Measurements from ENCODE around the gene TNFRSF21. TPM values are rescaled to one million over a fixed set of nuclear protein-coding genes. Genes with fewer than 3 reads are reported as not detected.

The TNFRSF21 gene
- total and polyA plus RNA-seq, 2 donors (not counting 1 experiment from before 2014, with no cell fraction given), result 0.43 to 1.2 TPM

DNA sequence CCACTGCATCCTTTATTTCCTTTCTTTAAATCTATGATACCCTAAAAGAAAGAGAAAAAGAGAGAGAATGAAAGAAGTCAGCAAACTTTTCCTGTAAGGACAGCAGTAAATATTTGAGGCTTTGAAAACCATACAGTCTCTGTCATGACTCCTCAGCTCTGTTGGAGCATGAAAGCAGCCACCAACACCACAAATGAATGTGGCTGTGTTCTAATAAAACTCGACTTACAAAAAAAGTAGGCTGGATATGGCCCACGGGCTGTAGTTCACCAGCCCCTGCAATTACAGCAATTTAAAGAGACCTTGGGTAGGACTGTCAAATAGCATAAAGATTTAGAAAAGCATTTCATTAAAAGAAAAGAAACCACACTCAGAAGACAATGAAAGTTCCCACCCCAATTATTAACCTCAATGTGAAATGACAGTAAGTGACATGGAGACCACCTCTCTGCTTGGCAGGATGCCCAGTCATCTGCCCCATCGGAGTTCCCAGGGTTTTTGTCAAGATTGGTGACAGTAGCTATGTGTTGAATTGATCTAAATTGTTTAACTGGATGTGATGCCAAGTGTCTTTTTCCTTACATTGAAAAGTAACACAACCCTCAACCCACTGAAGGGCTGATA lies 50.9 kb downstream of the TNFRSF21 start:
- H3K27ac ChIP-seq (ENCODE audit: low read length in 2 of 2), result no peak overlapping the region
- TF ChIP-seq, protein P1, sequence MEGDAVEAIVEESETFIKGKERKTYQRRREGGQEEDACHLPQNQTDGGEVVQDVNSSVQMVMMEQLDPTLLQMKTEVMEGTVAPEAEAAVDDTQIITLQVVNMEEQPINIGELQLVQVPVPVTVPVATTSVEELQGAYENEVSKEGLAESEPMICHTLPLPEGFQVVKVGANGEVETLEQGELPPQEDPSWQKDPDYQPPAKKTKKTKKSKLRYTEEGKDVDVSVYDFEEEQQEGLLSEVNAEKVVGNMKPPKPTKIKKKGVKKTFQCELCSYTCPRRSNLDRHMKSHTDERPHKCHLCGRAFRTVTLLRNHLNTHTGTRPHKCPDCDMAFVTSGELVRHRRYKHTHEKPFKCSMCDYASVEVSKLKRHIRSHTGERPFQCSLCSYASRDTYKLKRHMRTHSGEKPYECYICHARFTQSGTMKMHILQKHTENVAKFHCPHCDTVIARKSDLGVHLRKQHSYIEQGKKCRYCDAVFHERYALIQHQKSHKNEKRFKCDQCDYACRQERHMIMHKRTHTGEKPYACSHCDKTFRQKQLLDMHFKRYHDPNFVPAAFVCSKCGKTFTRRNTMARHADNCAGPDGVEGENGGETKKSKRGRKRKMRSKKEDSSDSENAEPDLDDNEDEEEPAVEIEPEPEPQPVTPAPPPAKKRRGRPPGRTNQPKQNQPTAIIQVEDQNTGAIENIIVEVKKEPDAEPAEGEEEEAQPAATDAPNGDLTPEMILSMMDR (IDR thresholded peaks at IDR 0.05), result no peak
- no peak for TF ChIP-seq EZH2 (IDR thresholded peaks at IDR 0.05; ENCODE audit: borderline replicate concordance, insufficient read depth, low read depth, low read length, poor library complexity, severe bottlenecking)
- H3K9me3 Mint-ChIP-seq (ENCODE audit: insufficient read depth), result no peaks in the 10 kb centered on the region
- no peak overlapping the region for H3K4me2 ChIP-seq (replicated peaks; ENCODE audit: low read depth, low read length, poor library complexity, severe bottlenecking)
- ATAC-seq (ENCODE audit: low read depth), result no peak
- H3K4me1 Mint-ChIP-seq, result no peaks in the 10 kb centered on the region
- no peaks in the 10 kb centered on the region for H3K9me3 ChIP-seq (ENCODE audit: control extremely low read depth in 1 of 3, control insufficient read depth in 2 of 3, insufficient read depth in 1 of 3, low read length in 2 of 3)
- CTCF ChIA-PET, result no interaction called here
- POLR2A ChIA-PET, result no interaction called here
- no peaks in the 10 kb centered on the region for H4K20me1 ChIP-seq (ENCODE audit: control insufficient read depth, insufficient read depth, low read length, poor library complexity, severe bottlenecking)
- H3K4me3 ChIP-seq (ENCODE audit: control extremely low read depth in 1 of 5, extremely low read depth in 1 of 5, insufficient read depth in 1 of 5, low read depth in 2 of 5, low read length in 4 of 5), result no peak overlapping the region
- intact Hi-C loops (cut with micrococcal nuclease), result no loop called here
- WGBS (ENCODE audit: insufficient coverage), result no CpG with 5 or more reads among the region's 3 CpGs
- no peaks in the 10 kb centered on the region for H3K36me3 ChIP-seq (replicated peaks in 1 of 2; ENCODE audit: control extremely low read depth in 1 of 2, control insufficient read depth in 1 of 2, extremely low read depth in 1 of 2, insufficient read depth in 2 of 2, low read length in 1 of 2)
- no peak overlapping the region for H3K9ac ChIP-seq (ENCODE audit: low read length)
- H3K4me1 ChIP-seq (ENCODE audit: control insufficient read depth in 2 of 2, insufficient read depth in 2 of 2, low read length in 2 of 2), result no peaks in the 10 kb centered on the region
- H3K79me2 ChIP-seq (ENCODE audit: control insufficient read depth, insufficient read depth, low read length), result no peaks in the 10 kb centered on the region
- no peaks in the 10 kb centered on the region for H3K27me3 ChIP-seq (replicated peaks in 1 of 4; ENCODE audit: control extremely low read depth in 1 of 4, control insufficient read depth in 3 of 4, insufficient read depth in 4 of 4, low read length in 3 of 4)
- H3K4me3 Mint-ChIP-seq, result no peak overlapping the region
- DNase-seq, result no peak
- H2AFZ ChIP-seq (ENCODE audit: insufficient read depth, low read depth, low read length, poor library complexity, severe bottlenecking), result no peak overlapping the region
- no peak overlapping the region for H3K27ac Mint-ChIP-seq
- no peaks in the 10 kb centered on the region for H3K27me3 Mint-ChIP-seq

DNA sequence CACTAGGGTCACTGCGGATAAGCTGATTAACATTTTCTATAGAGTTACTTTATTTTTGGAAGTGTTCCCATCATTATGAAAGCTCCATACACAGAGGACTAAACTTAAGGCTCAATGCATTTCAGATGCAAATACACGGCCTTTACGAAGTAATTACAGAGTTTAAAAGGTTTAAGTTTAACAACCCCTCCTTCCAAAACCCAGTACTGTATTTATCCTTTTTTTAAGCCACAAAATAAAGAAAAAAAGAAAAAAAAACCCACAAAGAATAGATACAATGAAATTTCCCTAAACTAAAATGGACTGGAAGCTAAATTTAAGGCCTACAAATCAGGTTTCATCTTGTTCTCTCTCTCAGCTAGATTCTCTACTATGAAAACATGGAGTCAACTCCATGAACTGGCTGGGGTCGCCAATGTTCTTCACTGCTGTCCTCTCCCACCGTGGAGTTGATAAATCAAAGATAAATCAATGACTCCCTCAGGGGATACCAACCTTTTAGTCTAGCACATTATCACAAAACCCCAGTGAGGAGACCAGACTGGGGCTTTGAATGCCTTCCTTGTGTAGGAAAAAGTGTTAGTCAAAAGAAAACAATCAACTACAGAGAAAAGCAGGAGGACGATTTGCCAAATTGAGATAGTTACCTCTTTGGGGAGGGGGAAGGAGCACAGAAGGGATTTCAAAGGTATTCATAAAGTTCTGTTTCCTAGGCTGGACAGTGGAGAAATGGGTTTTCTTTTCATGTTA lies 52.5 kb downstream of the TNFRSF21 start:
- Histone ChIP-seq H3K27me3 (replicated peaks in 1 of 4; ENCODE audit: control extremely low read depth in 1 of 4, control insufficient read depth in 3 of 4, insufficient read depth in 4 of 4, low read length in 3 of 4) (no peaks in the 10 kb centered on the region), H2AFZ (ENCODE audit: insufficient read depth, low read depth, low read length, poor library complexity, severe bottlenecking) (no peak overlapping the region), H3K9ac (ENCODE audit: low read length) (no peak overlapping the region), H3K9me3 (ENCODE audit: control extremely low read depth in 1 of 3, control insufficient read depth in 2 of 3, insufficient read depth in 1 of 3, low read length in 2 of 3) (no peaks in the 10 kb centered on the region), H3K79me2 (ENCODE audit: control insufficient read depth, insufficient read depth, low read length) (no peaks in the 10 kb centered on the region), H3K4me2 (replicated peaks; ENCODE audit: low read depth, low read length, poor library complexity, severe bottlenecking) (no peak overlapping the region), H4K20me1 (ENCODE audit: control insufficient read depth, insufficient read depth, low read length, poor library complexity, severe bottlenecking) (no peaks in the 10 kb centered on the region), H3K36me3 (replicated peaks in 1 of 2; ENCODE audit: control extremely low read depth in 1 of 2, control insufficient read depth in 1 of 2, extremely low read depth in 1 of 2, insufficient read depth in 2 of 2, low read length in 1 of 2) (no peaks in the 10 kb centered on the region), H3K27ac (ENCODE audit: low read length in 2 of 2) (no peak overlapping the region), H3K4me3 (ENCODE audit: control extremely low read depth in 1 of 5, extremely low read depth in 1 of 5, insufficient read depth in 1 of 5, low read depth in 2 of 5, low read length in 4 of 5) (no peak overlapping the region), H3K4me1 (ENCODE audit: control insufficient read depth in 2 of 2, insufficient read depth in 2 of 2, low read length in 2 of 2) (no peaks in the 10 kb centered on the region)
- Mint-ChIP-seq H3K9me3 (ENCODE audit: insufficient read depth) (no peaks in the 10 kb centered on the region), H3K27ac (no peak overlapping the region), H3K27me3 (no peaks in the 10 kb centered on the region), H3K4me3 (no peak overlapping the region), H3K4me1 (no peaks in the 10 kb centered on the region)
- ATAC-seq (ENCODE audit: low read depth) (no peak), DNase-seq (no peak)
- ChIA-PET CTCF (no interaction called here), POLR2A (no interaction called here)
- WGBS (ENCODE audit: insufficient coverage), result 100% methylated on average over 2 of the region's 6 CpGs
- no peak for TF ChIP-seq EZH2 (IDR thresholded peaks at IDR 0.05; ENCODE audit: borderline replicate concordance, insufficient read depth, low read depth, low read length, poor library complexity, severe bottlenecking)
- intact Hi-C loops (cut with micrococcal nuclease), result no loop called here
